HEK293T (cell line): ENCODE results near the gene CALML6.

Experiments
- ARNT ChIP-seq: fragments of 450-650 bp; IDR thresholded peaks from 2 replicates; pipeline ENCODE4 v1.6.1; 2017; ENCODE audit warnings: mild to moderate bottlenecking
- BHLHE40 ChIP-seq: fragments of 450-650 bp; IDR thresholded peaks from 2 replicates; pipeline ENCODE4 v1.6.1; 2016; ENCODE audit warnings: mild to moderate bottlenecking, moderate library complexity, borderline replicate concordance
- ELF4 ChIP-seq: fragments of 450-650 bp; IDR thresholded peaks from 2 replicates; pipeline ENCODE4 v1.6.1; 2017; ENCODE audit warnings: antibody characterized with exemption
- FOXA1 ChIP-seq: fragments of 450-650 bp; IDR thresholded peaks from 2 replicates; pipeline ENCODE4 v1.6.1; 2016; ENCODE audit warnings: mild to moderate bottlenecking
- FOXK2 ChIP-seq: fragments of 450-650 bp; IDR thresholded peaks from 2 replicates; pipeline ENCODE4 v1.6.1; 2016; ENCODE audit warnings: mild to moderate bottlenecking
- FOXM1 ChIP-seq: fragments of 450-650 bp; IDR thresholded peaks from 2 replicates; pipeline ENCODE4 v1.6.1; 2017; ENCODE audit warnings: mild to moderate bottlenecking, borderline replicate concordance
- HDGF ChIP-seq: fragments of 450-650 bp; IDR thresholded peaks from 2 replicates; pipeline ENCODE4 v1.6.1; 2017; ENCODE audit warnings: antibody characterized with exemption, borderline replicate concordance
- PKNOX1 ChIP-seq: fragments of 450-650 bp; IDR thresholded peaks from 2 replicates; pipeline ENCODE4 v1.6.1; 2016
- SP1 ChIP-seq: fragments of 450-650 bp; IDR thresholded peaks from 2 replicates; pipeline ENCODE4 v1.6.1; 2017
- SUZ12 ChIP-seq: fragments of 450-650 bp; IDR thresholded peaks from 2 replicates; pipeline ENCODE4 v1.6.1; 2016; ENCODE audit warnings: mild to moderate bottlenecking
- TARDBP ChIP-seq: fragments of 450-650 bp; IDR thresholded peaks from 2 replicates; pipeline ENCODE4 v1.6.1; 2016
- ZNF384 ChIP-seq: fragments of 450-650 bp; IDR thresholded peaks from 2 replicates; pipeline ENCODE4 v1.6.1; 2016

GRCh38 chr1:1925437-1926345 is 10.6 kb downstream of the CALML6 start:
- TF ChIP-seq SP1: no peak
- TF ChIP-seq TARDBP: no peak
- TF ChIP-seq FOXM1: no peak
- no peak for TF ChIP-seq HDGF
- TF ChIP-seq ARNT: no peak
- no peak for TF ChIP-seq BHLHE40
- TF ChIP-seq ELF4: no peak
- no peak for TF ChIP-seq FOXA1
- no peak for TF ChIP-seq PKNOX1
- TF ChIP-seq FOXK2: no peak
- TF ChIP-seq ZNF384: no peak
- TF ChIP-seq SUZ12: no peak
